ENCODE results near the gene PPP4C.

Gene PPP4C

DNA sequence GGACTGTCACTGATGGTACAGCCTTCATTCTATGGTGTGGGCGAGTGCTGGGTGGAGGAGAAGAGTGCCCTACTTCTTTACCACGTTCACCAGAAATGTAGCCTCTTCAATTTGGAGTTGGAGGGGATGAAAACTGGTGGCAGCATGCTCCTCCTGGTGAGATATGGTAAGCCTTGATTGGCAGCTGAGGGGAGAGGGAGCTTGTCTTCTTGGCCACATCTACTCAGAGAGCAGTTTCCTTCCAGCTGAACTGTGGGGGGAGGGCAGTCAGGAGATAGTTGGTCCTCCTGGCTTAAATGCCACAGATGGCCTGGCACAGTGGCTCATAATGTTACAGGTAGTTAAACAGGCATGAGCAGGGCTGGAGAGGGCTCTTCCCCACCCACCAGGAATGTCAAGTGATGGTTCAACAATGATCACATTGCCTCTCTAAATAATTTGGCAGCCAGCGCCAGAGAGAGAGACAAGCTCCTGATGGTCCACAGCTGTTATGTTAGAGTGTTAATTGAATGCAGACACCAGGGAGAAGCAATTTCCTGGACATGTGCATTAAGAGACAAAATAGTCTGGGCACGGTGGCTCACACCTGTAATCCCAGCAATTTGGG is 56.2 kb downstream of the PPP4C start:
- Histone ChIP-seq H3K9me3 (ENCODE audit: severe bottlenecking) (no peaks in the 10 kb centered on the region), H3K27ac (ENCODE audit: poor library complexity, severe bottlenecking) (no peak overlapping the region), H3K36me3 (ENCODE audit: low read depth) (no peaks in the 10 kb centered on the region), H3K4me3 (ENCODE audit: severe bottlenecking) (no peak overlapping the region), H3K27me3 (ENCODE audit: insufficient read depth, poor library complexity, severe bottlenecking) (no peaks in the 10 kb centered on the region), H3K4me1 (ENCODE audit: insufficient read depth, poor library complexity, severe bottlenecking) (no peaks in the 10 kb centered on the region)
- TF ChIP-seq, protein P1, sequence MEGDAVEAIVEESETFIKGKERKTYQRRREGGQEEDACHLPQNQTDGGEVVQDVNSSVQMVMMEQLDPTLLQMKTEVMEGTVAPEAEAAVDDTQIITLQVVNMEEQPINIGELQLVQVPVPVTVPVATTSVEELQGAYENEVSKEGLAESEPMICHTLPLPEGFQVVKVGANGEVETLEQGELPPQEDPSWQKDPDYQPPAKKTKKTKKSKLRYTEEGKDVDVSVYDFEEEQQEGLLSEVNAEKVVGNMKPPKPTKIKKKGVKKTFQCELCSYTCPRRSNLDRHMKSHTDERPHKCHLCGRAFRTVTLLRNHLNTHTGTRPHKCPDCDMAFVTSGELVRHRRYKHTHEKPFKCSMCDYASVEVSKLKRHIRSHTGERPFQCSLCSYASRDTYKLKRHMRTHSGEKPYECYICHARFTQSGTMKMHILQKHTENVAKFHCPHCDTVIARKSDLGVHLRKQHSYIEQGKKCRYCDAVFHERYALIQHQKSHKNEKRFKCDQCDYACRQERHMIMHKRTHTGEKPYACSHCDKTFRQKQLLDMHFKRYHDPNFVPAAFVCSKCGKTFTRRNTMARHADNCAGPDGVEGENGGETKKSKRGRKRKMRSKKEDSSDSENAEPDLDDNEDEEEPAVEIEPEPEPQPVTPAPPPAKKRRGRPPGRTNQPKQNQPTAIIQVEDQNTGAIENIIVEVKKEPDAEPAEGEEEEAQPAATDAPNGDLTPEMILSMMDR (IDR thresholded peaks at IDR 0.05; ENCODE audit: poor library complexity, severe bottlenecking): no peak
- no peak for DNase-seq (ENCODE audit: low spot score)
- no peak for ATAC-seq (ENCODE audit: low read depth)

DNA sequence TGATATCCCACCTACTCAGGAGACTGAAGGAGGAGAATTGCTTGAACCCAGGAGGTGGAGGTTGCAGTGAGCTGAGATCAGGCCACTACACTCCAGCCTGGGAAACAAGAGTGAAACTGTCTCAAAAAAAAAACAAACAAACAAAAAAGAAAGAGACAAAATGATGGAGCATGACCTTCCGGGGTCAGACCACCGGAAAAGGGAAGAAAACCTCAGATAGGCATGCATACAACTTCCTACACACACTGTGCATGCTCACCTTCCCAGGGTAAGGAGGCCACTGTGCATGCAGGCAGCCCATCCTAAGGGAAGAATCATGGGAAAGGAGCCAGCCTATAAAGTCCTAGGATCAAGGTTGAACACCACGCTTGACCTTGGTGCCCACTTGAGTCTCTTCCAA is 56.8 kb downstream of the PPP4C start:
- H3K27me3 ChIP-seq (ENCODE audit: insufficient read depth, poor library complexity, severe bottlenecking): no peaks in the 10 kb centered on the region
- H3K4me1 ChIP-seq (ENCODE audit: insufficient read depth, poor library complexity, severe bottlenecking): no peaks in the 10 kb centered on the region
- ATAC-seq (ENCODE audit: low read depth) (no peak), DNase-seq (ENCODE audit: low spot score) (no peak)
- no peaks in the 10 kb centered on the region for H3K9me3 ChIP-seq (ENCODE audit: severe bottlenecking)
- TF ChIP-seq, protein P1 (IDR thresholded peaks at IDR 0.05; ENCODE audit: poor library complexity, severe bottlenecking): no peak
- no peak overlapping the region for H3K4me3 ChIP-seq (ENCODE audit: severe bottlenecking)
- no peaks in the 10 kb centered on the region for H3K36me3 ChIP-seq (ENCODE audit: low read depth)
- H3K27ac ChIP-seq (ENCODE audit: poor library complexity, severe bottlenecking): no peak overlapping the region

Measured in RWPE2 (cell line).